Natural killer cell (primary cell): ENCODE measurements around the gene NDUFS6. TPM values are rescaled to one million over a fixed set of nuclear protein-coding genes. Genes with fewer than 3 reads are reported as not detected.
"Not testable (repeated sequence)": the region's sequence is repeated elsewhere in the genome, so short reads cannot be mapped to it uniquely, and the experiment has no call there.

Experiments
- ATAC-seq, 3 donors: fragments of 150-1000 bp in 2 of 3; fragments of 200-7000 bp in 1 of 3; cut with Tn5 transposase; 1 replicate in 1 of 3; 2 replicates in 2 of 3; pipeline ENCODE4 v1.10.0; 2021; ENCODE audit warnings: mild to moderate bottlenecking in 2 of 3, moderate library complexity in 2 of 3
- DNase-seq, 2 donors: peaks; one replicate each; pipeline versions ENCODE4 v3.0.0 to v3.0.0-alpha.2; 2013 to 2021; ENCODE audit warnings: mixed read lengths in 1 of 2
- H3K27ac ChIP-seq: one replicate; pipeline ENCODE4 v1.5.1; 2013; ENCODE audit warnings: mild to moderate bottlenecking, low read length
- H3K27me3 ChIP-seq: one replicate; pipeline ENCODE4 v1.6.1; 2013; ENCODE audit warnings: low read length; ENCODE audit not compliant: control insufficient read depth, insufficient read depth
- H3K36me3 ChIP-seq: one replicate; pipeline ENCODE4 v1.6.1; 2013; ENCODE audit warnings: low read length; ENCODE audit not compliant: control insufficient read depth, insufficient read depth
- H3K4me1 ChIP-seq: one replicate; pipeline ENCODE4 v1.6.1; 2013; ENCODE audit warnings: low read length; ENCODE audit not compliant: control insufficient read depth, insufficient read depth
- H3K4me3 ChIP-seq: one replicate; pipeline ENCODE4 v1.5.1; 2013; ENCODE audit warnings: low read length
- H3K9me3 ChIP-seq: one replicate; pipeline ENCODE4 v1.6.1; 2013; ENCODE audit warnings: low read length; ENCODE audit not compliant: control insufficient read depth, insufficient read depth
- H3K27ac Mint-ChIP-seq, 2 donors: one replicate each; pipeline ENCODE4 v1.8.0; 2022; ENCODE audit warnings: mild to moderate bottlenecking in 2 of 2, mixed read lengths in 2 of 2, moderate library complexity in 1 of 2
- H3K27me3 Mint-ChIP-seq, 2 donors: one replicate each; pipeline ENCODE4 v1.8.0; 2022; ENCODE audit warnings: low read depth in 2 of 2, mixed read lengths in 2 of 2
- H3K36me3 Mint-ChIP-seq: one replicate; pipeline ENCODE4 v1.8.0; 2022; ENCODE audit warnings: mixed read lengths
- H3K4me1 Mint-ChIP-seq, 2 donors: one replicate each; pipeline ENCODE4 v1.8.0; 2022; ENCODE audit warnings: mixed read lengths in 2 of 2
- H3K4me3 Mint-ChIP-seq: one replicate; pipeline ENCODE4 v1.8.0; 2022; ENCODE audit warnings: mild to moderate bottlenecking, moderate library complexity, mixed read lengths
- H3K9me3 Mint-ChIP-seq, 2 donors: one replicate each; pipeline ENCODE4 v1.8.0; 2022; ENCODE audit warnings: mixed read lengths in 2 of 2
- CTCF ChIP-seq: fragments of 200-600 bp; IDR thresholded peaks from one replicate; pipeline ENCODE4 v1.8.0; 2022; ENCODE audit warnings: antibody characterized with exemption
- WGBS: methylation state at CpG from one replicate; pipeline ENCODE4 v1.1.7; 2013; ENCODE audit warnings: missing lambda C conversion rate; ENCODE audit not compliant: insufficient coverage; 5-methylcytosine and 5-hydroxymethylcytosine counted together
- intact Hi-C: fragments of 100-400 bp; cut with micrococcal nuclease; formaldehyde crosslinking; loops from one replicate; pipeline ENCODE4 v1.14.2; 2022
- total RNA-seq, 4 donors: library from RNA; stranded (reverse); fragments of 120-200 nt in 1 of 4; gene quantifications; one replicate each; pipeline versions ENCODE4 v1.2.3 to v1.2.4, GENCODE V29; 2013 to 2022

The NDUFS6 gene
- total RNA-seq, 3 donors from 2014 or later (not counting 1 experiment from before 2014, with no cell fraction given) = 19.2 to 25.9 (median 22.5) TPM

GRCh38 chr5:1787472-1788047, 13.6 kb upstream of the NDUFS6 start:
- TF ChIP-seq CTCF = no peak
- no peaks in the 10 kb centered on the region for H3K9me3 Mint-ChIP-seq
- H3K27ac Mint-ChIP-seq = no peak overlapping the region
- H3K4me1 Mint-ChIP-seq = peaks cover 7 to 18% of the 10 kb centered on the region in 2 donors
- Histone ChIP-seq H3K27ac (no peak overlapping the region), H3K4me1 (peaks cover 21% of the 10 kb centered on the region), H3K27me3 (no peaks in the 10 kb centered on the region), H3K4me3 (no peak overlapping the region), H3K36me3 (no peaks in the 10 kb centered on the region), H3K9me3 (no peaks in the 10 kb centered on the region)
- no peaks in the 10 kb centered on the region for H3K36me3 Mint-ChIP-seq
- peaks cover 14 to 15% of the 10 kb centered on the region in 2 donors for H3K27me3 Mint-ChIP-seq
- no peak overlapping the region for H3K4me3 Mint-ChIP-seq
- intact Hi-C loops = no loop called here
- ATAC-seq (no peak), DNase-seq (no peak)
- 85% methylated on average over 12 of the region's 12 CpGs for WGBS

- no peak overlapping the region for H3K4me3 Mint-ChIP-seq
- no peaks in the 10 kb centered on the region for H3K36me3 ChIP-seq
- DNase-seq (no peak), ATAC-seq (no peak)
- no peaks in the 10 kb centered on the region for H3K27me3 ChIP-seq
- peaks cover 27% of the 10 kb centered on the region for H3K4me1 ChIP-seq
- H3K9me3 Mint-ChIP-seq = no peaks in the 10 kb centered on the region
- no peak overlapping the region for H3K4me3 ChIP-seq
- no peak for TF ChIP-seq CTCF
- H3K27me3 Mint-ChIP-seq = peaks cover 14 to 15% of the 10 kb centered on the region in 2 donors
- H3K9me3 ChIP-seq = no peaks in the 10 kb centered on the region
- no peak overlapping the region for H3K27ac ChIP-seq
- intact Hi-C loops = no loop called here
- H3K4me1 Mint-ChIP-seq = peaks cover 14 to 25% of the 10 kb centered on the region in 2 donors
- H3K27ac Mint-ChIP-seq = no peak overlapping the region
- 71% methylated on average over 7 of the region's 7 CpGs for WGBS
- no peaks in the 10 kb centered on the region for H3K36me3 Mint-ChIP-seq
These were observed 13.0 kb upstream of the NDUFS6 start for GRCh38 chr5:1788200-1788599.

- intact Hi-C loops = no loop called here
- Histone ChIP-seq H3K36me3 (no peaks in the 10 kb centered on the region), H3K27me3 (no peaks in the 10 kb centered on the region), H3K4me1 (peaks cover 31% of the 10 kb centered on the region), H3K9me3 (no peaks in the 10 kb centered on the region), H3K27ac (no peak overlapping the region), H3K4me3 (no peak overlapping the region)
- Mint-ChIP-seq H3K27me3 (peaks cover 14 to 15% of the 10 kb centered on the region in 2 donors), H3K9me3 (no peaks in the 10 kb centered on the region), H3K4me3 (no peak overlapping the region), H3K27ac (no peak overlapping the region), H3K36me3 (no peaks in the 10 kb centered on the region), H3K4me1 (peaks cover 16 to 28% of the 10 kb centered on the region in 2 donors)
- no peak for DNase-seq
- TF ChIP-seq CTCF = no peak
- WGBS = 89% methylated on average over 15 of the region's 15 CpGs
- no peak for ATAC-seq
These were observed 12.4 kb upstream of the NDUFS6 start for GRCh38 chr5:1788828-1789227.

- H3K4me1 ChIP-seq = peaks cover 34% of the 10 kb centered on the region
- H3K9me3 Mint-ChIP-seq, H3K36me3 Mint-ChIP-seq, H3K36me3 ChIP-seq, H3K4me3 Mint-ChIP-seq, H3K27ac Mint-ChIP-seq, H3K27ac ChIP-seq, H3K9me3 ChIP-seq, ATAC-seq, H3K27me3 ChIP-seq, DNase-seq, H3K4me3 ChIP-seq, intact Hi-C loops: not testable (repeated sequence)
- 85% methylated on average over 3 of the region's 3 CpGs for WGBS
- H3K4me1 Mint-ChIP-seq = peaks cover 16 to 28% of the 10 kb centered on the region in 2 donors
- peaks cover 10 to 12% of the 10 kb centered on the region in 2 donors for H3K27me3 Mint-ChIP-seq
These were observed 11.8 kb upstream of the NDUFS6 start for GRCh38 chr5:1789438-1789833.
